K562 (cell line): ENCODE data around the gene SEC22C. TPM values are rescaled to one million over a fixed set of nuclear protein-coding genes. Genes with fewer than 3 reads are reported as not detected.
A peak's percentile ranks its signal among the peaks of the same experiment; 100 is the strongest.

Experiments used
- ATAC-seq: fragments of 200-7000 bp; cut with Tn5 transposase; 3 replicates; pipeline ENCODE4 v1.9.1; 2020; ENCODE audit warnings: moderate library complexity
- BruUV-seq: library from RNA; stranded (reverse); fragments of 400-500 nt; replicated peaks from 2 replicates; lab custom pipeline; 2021; lab: Mats Ljungman, UMichigan
- CTCF ChIA-PET: fragments of 300-600 bp; formaldehyde crosslinking; extraction: SDS; loops from one replicate; lab custom pipeline; 2021; ENCODE audit warnings: low intra/inter-chr PET ratio; lab: Yijun Ruan, JAX
- POLR2A ChIA-PET: fragments of 300-600, 350-650 bp; sonication (Branson Sonifier 250); formaldehyde crosslinking; extraction: SDS; loops from one replicate; lab custom pipeline; 2021; ENCODE audit warnings: antibody characterized with exemption, inconsistent platforms; lab: Yijun Ruan, JAX
- DNase-seq, 4 experiments: peaks; one replicate each; pipeline versions ENCODE4 v3.0.0 to v3.0.0-alpha.2; 2011 to 2018; ENCODE audit warnings: low spot score in 3 of 4, mixed read lengths in 3 of 4; ENCODE audit errors: extremely low read depth in 1 of 4
- FAIRE-seq: peaks from 2 replicates; lab custom pipeline; 2011; peaks lifted over from hg19 to GRCh38; lab: Jason Lieb, UNC
- H2AFZ ChIP-seq: 2 replicates; pipeline ENCODE4 v1.6.0; 2011; ENCODE audit warnings: low read depth, low read length, control low read depth, inconsistent platforms
- H3K27ac ChIP-seq: fragments of 200-600 bp; 3 replicates; pipeline ENCODE4 v1.8.0; 2011; ENCODE audit warnings: low read depth, mild to moderate bottlenecking, control low read depth, inconsistent platforms, low read length, moderate library complexity, mixed read lengths; ENCODE audit errors: extremely low read depth
- H3K27me3 ChIP-seq, 2 experiments: fragments of 300-600 bp in 1 of 2; 2 replicates in 1 of 2; 3 replicates in 1 of 2; pipeline versions ENCODE4 v1.6.0 to v1.8.0; 2011; ENCODE audit warnings: inconsistent platforms in 2 of 2, low read length in 2 of 2, mild to moderate bottlenecking in 1 of 2, mixed read lengths in 1 of 2, moderate library complexity in 1 of 2; ENCODE audit not compliant: control insufficient read depth in 2 of 2, insufficient read depth in 2 of 2
- H3K36me3 ChIP-seq: fragments of 300-600 bp; 3 replicates; pipeline ENCODE4 v1.8.0; 2011; ENCODE audit warnings: mild to moderate bottlenecking, low read length, inconsistent platforms; ENCODE audit not compliant: control insufficient read depth, insufficient read depth
- H3K4me1 ChIP-seq, 2 experiments: fragments of 200-600 bp in 1 of 2; replicated peaks in 1 of 2; 2 replicates in 1 of 2; 3 replicates in 1 of 2; pipeline versions ENCODE4 v1.5.1 to v1.8.0; 2011; ENCODE audit warnings: inconsistent platforms in 2 of 2, low read length in 2 of 2, mild to moderate bottlenecking in 1 of 2, mixed read lengths in 1 of 2, moderate library complexity in 1 of 2; ENCODE audit not compliant: control insufficient read depth in 2 of 2, insufficient read depth in 2 of 2
- H3K4me2 ChIP-seq: 2 replicates; pipeline ENCODE4 v1.6.1; 2011; ENCODE audit warnings: low read length, control low read depth, inconsistent platforms, mixed read lengths; ENCODE audit not compliant: insufficient read depth
- H3K4me3 ChIP-seq: fragments of 200-600 bp; sonication (generic), shearing (Covaris generic); 2 replicates; pipeline ENCODE4 v1.5.1; 2016; ENCODE audit warnings: control low read depth, inconsistent platforms
- H3K79me2 ChIP-seq: fragments of 200-600 bp; 3 replicates; pipeline ENCODE4 v1.8.0; 2011; ENCODE audit warnings: low read length, inconsistent platforms; ENCODE audit not compliant: control insufficient read depth, insufficient read depth
- H3K9ac ChIP-seq, 2 experiments: 2 replicates each; pipeline versions ENCODE4 v1.6.0 to v1.6.1; 2011; ENCODE audit warnings: low read depth in 2 of 2, low read length in 2 of 2, control low read depth in 1 of 2, inconsistent platforms in 1 of 2, mild to moderate bottlenecking in 1 of 2, mixed read lengths in 1 of 2; ENCODE audit not compliant: insufficient read depth in 1 of 2
- H3K9me1 ChIP-seq: one replicate; pipeline ENCODE4 v1.6.0; 2011; ENCODE audit warnings: inconsistent platforms, mild to moderate bottlenecking, low read length, moderate library complexity; ENCODE audit not compliant: control insufficient read depth, insufficient read depth
- H3K9me3 ChIP-seq: replicated peaks from 2 replicates; pipeline ENCODE4 v1.5.1; 2011; ENCODE audit warnings: low read depth, low read length, inconsistent platforms; ENCODE audit not compliant: control insufficient read depth, insufficient read depth
- H4K20me1 ChIP-seq: replicated peaks from 2 replicates; pipeline ENCODE4 v1.6.1; 2011; ENCODE audit warnings: low read length, inconsistent platforms, mixed read lengths; ENCODE audit not compliant: control insufficient read depth, insufficient read depth
- ETV1 ChIP-seq: fragments of 450-650 bp; conservative IDR thresholded peaks from 2 replicates; pipeline ENCODE4 v1.6.1; 2016; ENCODE audit warnings: missing genetic modification characterization, control low read depth, low read depth, missing compliant biosample characterization
- FOXJ2 ChIP-seq: fragments of 200-800 bp; sonication (Bioruptor generic); IDR thresholded peaks from 2 replicates; pipeline ENCODE4 v1.6.1; 2016; ENCODE audit warnings: missing genetic modification characterization, missing compliant biosample characterization
- HDAC3 ChIP-seq: fragments of 450-650 bp; IDR thresholded peaks from 2 replicates; pipeline ENCODE4 v1.6.1; 2018; ENCODE audit warnings: borderline replicate concordance, mild to moderate bottlenecking, moderate library complexity; ENCODE audit not compliant: partially characterized antibody
- HNRNPUL1 ChIP-seq: fragments of 200-400 bp; formaldehyde crosslinking; IDR thresholded peaks from 2 replicates; pipeline ENCODE4 v1.6.1; 2017; ENCODE audit warnings: low read length
- KLF10 ChIP-seq: fragments of 250-450 bp; sonication (Bioruptor Pico); IDR thresholded peaks from 2 replicates; pipeline ENCODE4 v1.6.1; 2021; ENCODE audit warnings: matching md5 sums
- L3MBTL2 ChIP-seq: fragments of 450-650 bp; IDR thresholded peaks from 2 replicates; pipeline ENCODE4 v1.6.1; 2016; ENCODE audit warnings: mild to moderate bottlenecking, moderate library complexity
- MEF2D ChIP-seq: conservative IDR thresholded peaks from 2 replicates; pipeline ENCODE4 v1.6.1; 2016; ENCODE audit warnings: low read depth, missing genetic modification characterization, missing compliant biosample characterization
- NFRKB ChIP-seq: fragments of 450-650 bp; IDR thresholded peaks from 2 replicates; pipeline ENCODE4 v1.6.1; 2016; ENCODE audit warnings: low read depth
- RHOXF2B ChIP-seq: fragments of 250-450 bp; sonication (Bioruptor Pico); conservative IDR thresholded peaks from 2 replicates; pipeline ENCODE4 v1.5.1; 2021
- SNIP1 ChIP-seq: fragments of 450-650 bp; IDR thresholded peaks from 2 replicates; pipeline ENCODE4 v1.7.1; 2017; ENCODE audit warnings: low read depth, mild to moderate bottlenecking
- SNRNP70 ChIP-seq: fragments of 200-400 bp; formaldehyde crosslinking; optimal IDR thresholded peaks from 2 replicates; pipeline ENCODE3; 2017; ENCODE audit warnings: low read depth, low read length
- ZNF408 ChIP-seq: fragments of 250-450 bp; sonication (Bioruptor Pico); IDR thresholded peaks from 2 replicates; pipeline ENCODE4 v1.4.0; 2020; ENCODE audit warnings: low read depth, mild to moderate bottlenecking, moderate library complexity
- ZNF707 ChIP-seq: fragments of 250-450 bp; sonication (Bioruptor Pico); conservative IDR thresholded peaks from 2 replicates; pipeline ENCODE4 v1.8.0; 2022; ENCODE audit warnings: inconsistent platforms, mild to moderate bottlenecking, moderate library complexity
- whole genome bisulfite sequencing: fragments of 100-300 bp; shearing (Covaris generic); methylation state at CpG from one replicate; pipeline ENCODE4 v1.1.6; 2016; ENCODE audit warnings: low coverage, mixed read lengths; ENCODE audit not compliant: insufficient coverage; ENCODE audit errors: missing lambda C conversion rate; 5-methylcytosine and 5-hydroxymethylcytosine counted together
- in situ Hi-C: fragments of 300-500 bp; cut with MboI; formaldehyde crosslinking; loops from 4 replicates; pipeline ENCODE4 v1.15.0; 2018; ENCODE audit warnings: inconsistent platforms, mixed read lengths
- intact Hi-C: fragments of 100-400 bp; cut with micrococcal nuclease; formaldehyde crosslinking; loops from 2 replicates; pipeline ENCODE4 v1.14.2; 2022
- polyA plus RNA-seq, 8 experiments: library from polyadenylated mRNA; depleted of rRNA in 4 of 8; stranded (reverse) in 5 of 8; unstranded in 3 of 8; fragments of >200 nt; fragmentation: Nextera tagmentation in 2 of 8; fragmentation: Illumina TruSeq in 1 of 8; extraction: Ambion mirVana in 2 of 8; extraction: Trizol in 1 of 8; gene quantifications; 2 replicates each; pipeline versions ENCODE4 v1.2.1 to v1.2.3, GENCODE V29; 2011 to 2014; ENCODE audit warnings: inconsistent platforms in 1 of 8, missing spikeins in 1 of 8
- total RNA-seq, 7 experiments: library from RNA; depleted of rRNA in 6 of 7; stranded (reverse); fragments of >200 nt in 6 of 7; fragmentation: Illumina TruSeq in 2 of 7; extraction: Trizol in 2 of 7; gene quantifications; 2 replicates each; pipeline versions ENCODE4 v1.2.1 to v1.2.3, GENCODE V29; 2011 to 2021; ENCODE audit warnings: low replicate concordance in 1 of 7

SEC22C gene
- total and polyA plus RNA-seq, 9 of the 15 experiments (the other 6 are each of a cell fraction or from before 2014, with no cell fraction given): 35.6 to 68.4 (median 50.7) TPM

DNA sequence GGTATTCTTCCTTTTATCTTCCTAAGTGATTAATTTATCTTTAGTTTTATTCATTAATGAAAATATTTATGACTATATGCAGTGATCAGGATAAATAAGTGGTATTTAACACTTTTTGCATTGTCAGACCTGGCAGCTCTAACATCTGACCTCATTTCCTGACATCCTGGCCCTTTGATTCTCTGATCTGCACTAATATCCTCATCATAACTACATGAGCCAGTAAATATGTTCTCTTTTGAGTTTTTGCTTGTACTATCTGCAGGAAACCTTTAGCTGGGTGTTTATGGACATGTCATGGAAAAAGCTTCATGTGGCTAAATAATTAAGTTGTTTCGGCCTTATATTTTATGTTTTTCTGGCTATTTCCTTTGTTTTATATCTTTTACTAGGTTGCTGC is 29.2 kb upstream of the SEC22C start:
- Histone ChIP-seq H4K20me1 (peaks cover 10% of the 10 kb centered on the region; the same call in 1 of the 2 replicates), H3K27me3 (no peaks in the 10 kb centered on the region), H3K27ac (peak overlapping the region; percentile 26; the same call in 1 of the 3 replicates), H3K4me2 (no peak overlapping the region), H3K9ac (no peak overlapping the region), H2AFZ (no peak overlapping the region), H3K4me1 (peaks cover 0 to 10% of the 10 kb centered on the region in 2 experiments; a peak in 3 of 5 replicates), H3K36me3 (peaks cover 84% of the 10 kb centered on the region), H3K4me3 (no peak overlapping the region), H3K9me1 (no peaks in the 10 kb centered on the region), H3K9me3 (no peaks in the 10 kb centered on the region), H3K79me2 (peaks cover 98% of the 10 kb centered on the region)
- FAIRE-seq: no peak
- TF ChIP-seq SNRNP70: no peak
- TF ChIP-seq ETV1 (tag): 0 out of 2 replicates have a peak, but pooled peaks have one; percentile 10
- in situ Hi-C loops: no loop called here
- no TSS peak for BruUV-seq
- ChIA-PET CTCF (no interaction called here), POLR2A (interaction anchor here (0.6 to 2.5 kb wide), 5 partner anchors 9 to 31 kb away, joined by 3 to 13 read pairs (median 5); partner anchors contain the start of gene NKTR)
- 100% methylated on average over 1 of the region's 1 CpG for WGBS
- no peak for ATAC-seq
- no peak for DNase-seq
- intact Hi-C loops: no loop called here

- no peak for FAIRE-seq
- Histone ChIP-seq H3K9me3 (no peaks in the 10 kb centered on the region), H3K9ac (no peak overlapping the region), H3K79me2 (peaks cover 100% of the 10 kb centered on the region), H3K27me3 (no peaks in the 10 kb centered on the region), H2AFZ (no peak overlapping the region), H3K27ac (no peak overlapping the region), H3K9me1 (no peaks in the 10 kb centered on the region), H3K36me3 (peaks cover 79% of the 10 kb centered on the region), H3K4me3 (no peak overlapping the region), H3K4me1 (peaks cover 0 to 22% of the 10 kb centered on the region in 2 experiments; a peak in 4 of 5 replicates), H4K20me1 (peaks cover 12% of the 10 kb centered on the region; the same call in 1 of the 2 replicates), H3K4me2 (no peak overlapping the region)
- WGBS: 79% methylated on average over 5 of the region's 5 CpGs
- POLR2A ChIA-PET: interaction anchor here (0.6 kb wide), 1 partner anchor 500 kb away, joined by 3 read pairs; no protein-coding TSS in a partner anchor
- BruUV-seq: no TSS peak
- no peak for TF ChIP-seq RHOXF2B (CRISPR knock-in tag)
- no peak for TF ChIP-seq KLF10 (CRISPR knock-in tag)
- TF ChIP-seq L3MBTL2: no peak
- no peak for TF ChIP-seq HDAC3
- TF ChIP-seq ZNF707 (CRISPR knock-in tag): no peak
- TF ChIP-seq HNRNPUL1: no peak
- TF ChIP-seq ZNF408 (CRISPR knock-in tag): no peak
- TF ChIP-seq FOXJ2 (tag): no peak
- TF ChIP-seq MEF2D (tag): no peak
- no peak for TF ChIP-seq NFRKB
- TF ChIP-seq SNIP1: no peak
- intact Hi-C loops: no loop called here
- CTCF ChIA-PET: no interaction called here
- ATAC-seq: no peak
- no peak for DNase-seq
- in situ Hi-C loops: no loop called here
Measured at GRCh38 chr3:42608581-42608980, 26.8 kb upstream of the SEC22C start.
